Activated naive CD8-positive, alpha-beta T cell treated with anti-CD3 and anti-CD28 coated beads, Interleukin-2, amount 50 U/mL, for 16 hours (primary cell): ENCODE results near the gene BSPH1.
"Not testable (repeated sequence)": the region's sequence is repeated elsewhere in the genome, so short reads cannot be mapped to it uniquely, and the experiment has no call there.

ENCODE experiments used
- DNase-seq: peaks from one replicate; pipeline ENCODE4 v3.0.0-alpha.2; 2020; ENCODE audit warnings: low read depth, low spot score

Gene BSPH1

DNA sequence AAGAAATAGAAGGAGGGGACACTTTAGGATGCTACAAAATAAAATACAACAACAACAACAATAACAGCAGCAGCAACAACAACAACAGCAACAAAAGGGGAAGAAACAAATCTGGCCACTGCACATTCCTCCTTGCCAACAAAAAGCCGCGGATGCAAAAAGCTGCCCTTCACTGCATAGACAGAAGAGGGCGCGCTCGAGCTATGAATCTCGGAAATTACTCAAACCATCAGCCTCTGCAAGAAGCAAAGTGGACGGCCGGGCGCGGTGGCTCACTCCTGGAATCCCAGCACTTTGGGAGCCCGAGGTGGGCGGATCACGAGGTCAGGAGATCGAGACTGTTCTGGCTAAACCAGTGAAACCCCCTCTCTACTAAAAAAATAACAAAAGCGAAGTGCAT lies 71.9 kb downstream of the BSPH1 start:
- DNase-seq: not testable (repeated sequence)
